HG03565 (cell line): ENCODE results near the gene EP400.
A peak's percentile ranks its signal among the peaks of the same experiment; 100 is the strongest.

ENCODE experiments used
- ATAC-seq: cut with Tn5 transposase; IDR thresholded peaks from one replicate; pipeline ENCODE4 v1.9.1; 2021; ENCODE audit warnings: mild to moderate bottlenecking, moderate library complexity; ENCODE audit not compliant: unreplicated experiment

Gene EP400

DNA sequence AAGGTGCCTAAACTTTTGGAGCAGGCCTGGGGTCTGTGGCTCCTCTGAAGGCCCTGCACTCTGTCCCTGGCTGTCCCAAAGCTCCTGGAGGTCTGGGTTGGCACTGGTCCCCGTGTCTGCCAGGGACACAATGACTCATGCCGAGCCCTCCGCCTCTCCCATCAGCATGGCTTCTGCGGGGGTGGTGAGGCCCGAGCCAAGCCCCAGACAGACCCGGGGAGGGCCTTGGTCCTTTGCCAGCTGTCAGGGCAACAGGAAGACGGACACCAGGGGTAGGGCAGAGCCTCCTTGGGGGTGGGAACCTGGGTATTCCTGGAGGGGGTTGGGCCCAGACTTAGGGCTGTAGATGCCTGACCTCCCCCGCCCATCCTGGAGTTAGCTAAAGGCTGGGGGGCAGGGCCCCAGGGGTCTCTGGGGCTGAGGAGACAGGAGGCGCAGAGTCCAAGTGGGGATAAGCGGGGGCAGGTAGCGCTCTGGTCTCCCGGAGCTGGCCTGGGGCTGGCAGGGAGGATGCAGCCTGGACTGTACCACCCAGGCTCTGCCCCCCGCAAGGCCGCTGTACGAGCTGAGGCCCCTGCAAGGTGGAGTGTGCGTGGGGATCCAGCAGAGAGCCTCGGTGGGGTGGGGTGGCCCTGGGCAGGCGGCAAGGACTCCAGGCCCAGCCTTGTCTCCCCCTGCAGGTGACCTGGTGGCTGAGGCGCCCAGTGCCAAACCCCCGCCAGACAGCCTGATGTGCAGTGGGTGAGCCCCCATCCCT is 37.0 kb upstream of the EP400 start:
- no peak for ATAC-seq

- no peak for ATAC-seq
Measured at GRCh38 chr12:131913666-131914065, 36.1 kb upstream of the EP400 start.

DNA sequence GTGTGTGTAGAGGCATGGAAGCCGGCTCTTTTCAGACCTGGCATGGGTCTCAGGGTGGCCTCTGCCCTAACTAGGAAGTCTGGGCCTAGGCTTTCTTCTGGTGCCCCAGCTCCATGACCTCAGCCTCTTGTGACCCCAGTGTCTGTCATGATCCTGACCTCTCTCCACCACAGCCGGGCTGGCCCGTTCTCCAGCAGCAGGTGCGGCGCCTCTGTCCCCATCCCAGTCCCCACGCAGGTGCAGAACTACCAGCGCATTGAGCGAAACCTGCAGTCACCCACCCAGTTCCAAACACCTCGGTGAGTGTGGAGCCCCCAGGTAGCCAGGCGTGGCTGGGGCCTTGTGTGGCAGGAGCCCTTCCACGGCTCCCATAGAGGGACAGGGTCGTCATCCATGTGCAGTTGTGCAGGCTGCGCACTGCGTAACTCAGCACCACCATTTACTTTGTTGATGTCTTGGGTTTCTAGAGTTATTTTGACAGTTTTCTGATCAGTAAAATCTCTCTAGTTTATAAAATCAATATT is 35.5 kb upstream of the EP400 start:
- no peak for ATAC-seq

GRCh38 chr12:131915000-131915689 is 34.6 kb upstream of the EP400 start:
- no peak for ATAC-seq

DNA sequence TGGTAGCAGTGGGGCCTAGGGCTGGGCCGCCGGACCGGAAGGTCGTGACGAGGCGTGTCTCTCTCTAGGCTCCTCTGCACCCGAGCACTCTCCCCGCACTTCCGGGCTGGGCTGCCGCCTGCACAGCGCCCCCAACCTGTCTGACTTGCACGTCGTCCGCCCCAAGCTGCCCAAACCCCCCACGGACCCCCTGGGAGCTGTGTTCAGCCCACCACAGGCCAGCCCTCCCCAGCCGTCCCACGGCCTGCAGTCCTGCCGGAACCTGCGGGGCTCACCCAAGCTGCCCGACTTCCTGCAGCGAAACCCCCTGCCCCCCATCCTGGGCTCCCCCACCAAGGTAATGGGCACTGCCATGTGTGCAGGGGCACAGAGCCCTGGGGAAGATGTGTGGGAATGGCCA is 33.9 kb upstream of the EP400 start:
- no peak for ATAC-seq

- no peak for ATAC-seq
Measured at GRCh38 chr12:131916306-131917138, 33.2 kb upstream of the EP400 start.

GRCh38 chr12:131917139-131917710 is 32.5 kb upstream of the EP400 start:
- no peak for ATAC-seq

GRCh38 chr12:131917711-131918306 is 31.9 kb upstream of the EP400 start:
- ATAC-seq: no peak

DNA sequence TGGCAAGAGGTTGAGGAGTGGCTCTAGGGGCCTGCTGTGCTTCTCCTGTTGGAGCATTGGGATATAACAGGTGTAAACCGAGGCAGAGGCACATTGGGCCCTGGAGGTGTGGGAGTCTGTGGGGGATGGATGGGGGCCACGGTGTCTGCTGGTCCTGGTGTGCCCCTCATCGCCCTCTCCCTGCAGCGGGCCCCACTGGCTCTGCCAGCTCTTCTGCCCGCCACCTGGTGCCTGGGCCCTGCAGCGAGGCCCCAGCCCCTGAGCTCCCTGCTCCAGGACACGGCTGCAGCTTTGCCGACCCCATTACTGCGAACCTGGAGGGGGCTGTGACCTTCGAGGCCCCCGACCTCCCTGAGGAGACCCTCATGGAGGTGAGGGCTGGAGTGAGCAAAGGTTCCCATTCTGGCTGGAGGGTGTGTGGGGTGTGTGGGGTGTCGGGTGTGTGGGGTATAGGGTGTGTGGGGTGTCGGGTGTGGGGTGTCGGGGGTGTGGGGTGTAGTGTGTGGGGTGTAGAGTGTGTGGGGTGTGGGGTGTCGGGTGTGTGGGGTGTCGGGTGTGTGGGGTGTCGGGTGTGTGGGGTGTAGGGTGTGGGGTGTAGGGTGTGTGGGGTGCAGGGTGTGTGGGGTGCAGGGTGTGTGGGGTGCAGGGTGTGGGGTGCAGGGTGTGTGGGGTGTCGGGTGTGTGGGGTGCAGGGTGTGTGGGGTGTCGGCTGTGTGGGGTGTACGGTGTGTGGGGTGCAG is 31.3 kb upstream of the EP400 start:
- no peak for ATAC-seq

GRCh38 chr12:131919051-131919347 is 30.7 kb upstream of the EP400 start:
- no peak for ATAC-seq

- no peak for ATAC-seq
Measured at GRCh38 chr12:131919366-131920156, 30.2 kb upstream of the EP400 start.

GRCh38 chr12:131920157-131920508 is 29.6 kb upstream of the EP400 start:
- ATAC-seq: no peak

- ATAC-seq: no peak
Measured at GRCh38 chr12:131920902-131921840, 28.6 kb upstream of the EP400 start.

DNA sequence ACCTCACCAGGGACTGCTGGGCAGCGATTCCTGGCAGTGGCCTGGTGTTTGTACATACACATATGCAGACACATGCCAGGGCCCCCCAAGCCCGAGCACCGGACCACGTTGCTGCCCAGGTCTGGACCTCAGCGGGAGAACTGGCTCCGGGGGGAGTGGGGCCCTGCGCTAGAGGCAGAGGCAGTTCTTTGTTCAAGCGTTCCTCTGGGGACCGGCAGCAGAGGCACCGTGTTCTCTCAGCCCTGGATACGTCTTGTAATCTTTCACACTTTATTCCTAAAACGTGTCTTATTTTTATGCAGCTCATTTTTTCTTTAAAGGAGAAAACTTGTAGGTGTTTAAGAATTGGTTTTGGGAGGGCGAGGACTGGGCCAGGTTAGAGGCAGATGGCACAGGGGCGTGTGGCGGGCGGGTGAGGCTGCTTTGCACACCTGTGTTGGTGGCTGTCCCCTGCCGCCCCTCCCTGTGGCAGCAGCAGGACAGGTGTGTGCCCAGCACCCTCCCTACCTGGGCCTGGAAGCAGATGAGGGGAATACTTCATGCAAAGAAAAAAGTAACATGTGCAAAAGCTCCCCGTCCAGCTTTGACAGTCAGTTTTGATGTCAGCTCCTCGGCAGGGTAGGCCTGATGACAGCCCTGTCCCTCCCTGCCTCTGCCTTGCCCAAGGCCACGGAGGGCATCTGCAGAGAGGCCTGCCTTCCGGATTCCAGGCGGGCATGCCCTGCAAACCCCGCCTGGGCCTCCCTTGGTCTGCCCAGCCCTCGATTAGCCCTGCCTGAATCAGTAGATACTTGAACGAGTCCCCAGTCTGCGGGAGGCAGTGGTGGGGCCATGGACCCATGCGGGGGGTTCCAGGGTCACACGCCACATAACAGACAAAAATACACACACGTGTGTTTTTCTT is 27.6 kb upstream of the EP400 start:
- ATAC-seq: no peak

DNA sequence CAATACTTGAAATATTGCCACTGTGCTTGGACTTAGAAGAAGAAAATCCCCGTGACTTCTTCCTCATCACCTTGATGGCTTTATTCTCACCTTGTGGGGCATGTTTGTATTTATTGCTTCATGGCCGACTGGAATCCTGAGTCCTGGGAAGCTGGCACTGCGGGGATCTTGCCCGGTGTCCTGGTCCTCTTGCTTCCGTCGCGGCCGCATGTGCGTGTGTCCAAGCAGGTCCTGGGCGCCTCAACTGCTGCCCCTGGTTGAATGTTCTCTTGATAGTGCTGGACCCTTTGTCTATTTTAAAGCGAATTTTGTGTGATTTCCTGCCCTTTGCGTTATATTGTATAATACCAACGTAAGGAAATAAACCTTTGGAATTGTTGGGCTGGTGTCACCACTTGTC is 27.0 kb upstream of the EP400 start:
- ATAC-seq: no peak

- peak; percentile 64 for ATAC-seq
Measured at GRCh38 chr12:131923260-131923659, 26.5 kb upstream of the EP400 start.
